Measurements from ENCODE around the gene NLRP1. TPM values are rescaled to one million over a fixed set of nuclear protein-coding genes. Genes with fewer than 3 reads are reported as not detected.

The NLRP1 gene
- total RNA-seq, 2 experiments from 2014 or later, result 102 to 104 TPM

GRCh38 chr17:5561736-5562571 is 22.4 kb downstream of the NLRP1 start:
- Mint-ChIP-seq H3K27ac (no peak overlapping the region), H3K9me3 (no peaks in the 10 kb centered on the region), H3K27me3 (no peaks in the 10 kb centered on the region), H3K4me3 (no peak overlapping the region), H3K36me3 (ENCODE audit: low read depth) (peaks cover 48% of the 10 kb centered on the region), H3K4me1 (no peaks in the 10 kb centered on the region)
- ChIA-PET CTCF (no interaction called here), POLR2A (no interaction called here)
- DNase-seq, result no peak

- no peak overlapping the region for H3K4me3 Mint-ChIP-seq
- ChIA-PET CTCF (no interaction called here), POLR2A (no interaction called here)
- peaks cover under 1% of the 10 kb centered on the region for H3K4me1 Mint-ChIP-seq
- no peaks in the 10 kb centered on the region for H3K27me3 Mint-ChIP-seq
- DNase-seq, result no peak
- H3K36me3 Mint-ChIP-seq (ENCODE audit: low read depth), result peaks cover 43% of the 10 kb centered on the region
- no peak overlapping the region for H3K27ac Mint-ChIP-seq
- H3K9me3 Mint-ChIP-seq, result no peaks in the 10 kb centered on the region
Observed at GRCh38 chr17:5560361-5560988, 23.8 kb downstream of the NLRP1 start.

- CTCF ChIA-PET, result interaction anchor here (1.2 kb wide), 1 partner anchor 510 kb away, joined by 3 read pairs; no protein-coding TSS in a partner anchor
- Mint-ChIP-seq H3K4me1 (peaks cover 3% of the 10 kb centered on the region), H3K36me3 (ENCODE audit: low read depth) (peaks cover 49% of the 10 kb centered on the region)
Observed at GRCh38 chr17:5558815-5559785, 25.2 kb downstream of the NLRP1 start.

GRCh38 chr17:5557990-5558389 is 26.3 kb downstream of the NLRP1 start:
- Mint-ChIP-seq H3K4me1 (peaks cover 4% of the 10 kb centered on the region), H3K27me3 (no peaks in the 10 kb centered on the region), H3K4me3 (no peak overlapping the region), H3K36me3 (ENCODE audit: low read depth) (peaks cover 55% of the 10 kb centered on the region), H3K27ac (no peak overlapping the region), H3K9me3 (no peaks in the 10 kb centered on the region)
- CTCF ChIA-PET, result no interaction called here
- no peak for DNase-seq
- POLR2A ChIA-PET, result no interaction called here

More at GRCh38 chr17:5558815-5559785, 25.2 kb downstream of the NLRP1 start:
- Mint-ChIP-seq H3K27ac (no peak overlapping the region), H3K4me3 (no peak overlapping the region), H3K27me3 (no peaks in the 10 kb centered on the region), H3K9me3 (no peaks in the 10 kb centered on the region)
- POLR2A ChIA-PET, result no interaction called here
- no peak for DNase-seq

GRCh38 chr17:5557485-5557884 is 26.8 kb downstream of the NLRP1 start:
- Mint-ChIP-seq H3K27me3 (no peaks in the 10 kb centered on the region), H3K4me1 (peaks cover 9% of the 10 kb centered on the region), H3K27ac (no peak overlapping the region), H3K4me3 (no peak overlapping the region), H3K36me3 (ENCODE audit: low read depth) (peaks cover 56% of the 10 kb centered on the region), H3K9me3 (no peaks in the 10 kb centered on the region)
- CTCF ChIA-PET, result no interaction called here
- POLR2A ChIA-PET, result no interaction called here
- DNase-seq, result no peak

- no peaks in the 10 kb centered on the region for H3K9me3 Mint-ChIP-seq
- POLR2A ChIA-PET, result interaction anchor here (0.7 to 1.0 kb wide), 2 partner anchors 30 to 69 kb away, joined by 4 read pairs; partner anchors contain the start of genes DERL2 and MIS12
- peaks cover 13% of the 10 kb centered on the region for H3K4me1 Mint-ChIP-seq
- H3K27ac Mint-ChIP-seq, result no peak overlapping the region
- DNase-seq, result no peak
- H3K27me3 Mint-ChIP-seq, result no peaks in the 10 kb centered on the region
- CTCF ChIA-PET, result no interaction called here
- peaks cover 72% of the 10 kb centered on the region for H3K36me3 Mint-ChIP-seq (ENCODE audit: low read depth)
- no peak overlapping the region for H3K4me3 Mint-ChIP-seq
Observed at GRCh38 chr17:5555254-5555653, 29.1 kb downstream of the NLRP1 start.

DNA sequence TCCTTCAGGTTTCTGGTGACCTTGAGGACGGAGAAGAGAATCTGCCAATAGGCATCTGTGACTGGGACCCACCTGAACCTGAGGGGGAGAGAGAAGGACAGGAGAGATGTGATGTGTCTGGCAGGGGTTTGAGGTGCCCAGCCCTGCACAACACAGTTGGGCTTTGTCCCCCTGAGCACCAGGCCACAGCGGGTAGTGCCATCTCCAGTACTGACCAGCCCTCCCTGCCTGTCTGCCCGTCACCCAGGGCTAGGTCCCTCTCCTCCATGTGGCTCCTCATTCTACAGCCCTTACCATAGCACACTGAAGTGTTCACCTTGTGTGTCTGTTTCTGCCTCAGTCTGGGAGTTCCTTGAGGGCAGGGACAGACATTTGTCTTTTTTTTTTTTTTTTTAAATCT is 30.8 kb downstream of the NLRP1 start:
- Mint-ChIP-seq H3K36me3 (ENCODE audit: low read depth) (peaks cover 70% of the 10 kb centered on the region), H3K9me3 (no peaks in the 10 kb centered on the region), H3K27me3 (no peaks in the 10 kb centered on the region), H3K4me1 (peaks cover 13% of the 10 kb centered on the region), H3K4me3 (no peak overlapping the region), H3K27ac (no peak overlapping the region)
- ChIA-PET POLR2A (no interaction called here), CTCF (no interaction called here)
- no peak for DNase-seq

DNA sequence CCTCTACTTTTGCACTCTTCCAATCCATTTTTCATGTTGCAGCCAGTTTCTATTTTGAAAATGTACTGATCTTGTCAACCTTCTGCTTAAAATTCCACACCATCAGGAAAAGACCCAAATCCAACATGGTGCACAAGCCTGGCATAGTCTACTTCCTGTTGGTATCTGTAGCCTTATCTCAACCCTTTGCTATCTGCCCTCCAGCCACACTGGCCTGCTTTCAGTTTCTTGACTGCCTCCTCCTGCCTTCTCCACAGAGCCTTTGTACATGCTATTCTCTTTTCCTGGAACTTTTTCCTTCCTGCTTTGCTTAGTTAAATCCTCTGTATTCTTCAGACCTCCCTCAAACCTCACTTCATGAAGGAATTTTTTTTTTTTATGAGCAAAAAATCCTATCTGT is 31.5 kb downstream of the NLRP1 start:
- CTCF ChIA-PET, result no interaction called here
- Mint-ChIP-seq H3K36me3 (ENCODE audit: low read depth) (peaks cover 70% of the 10 kb centered on the region), H3K4me1 (peaks cover 13% of the 10 kb centered on the region), H3K27me3 (no peaks in the 10 kb centered on the region), H3K4me3 (no peak overlapping the region), H3K9me3 (no peaks in the 10 kb centered on the region), H3K27ac (no peak overlapping the region)
- no peak for DNase-seq
- POLR2A ChIA-PET, result no interaction called here

DNA sequence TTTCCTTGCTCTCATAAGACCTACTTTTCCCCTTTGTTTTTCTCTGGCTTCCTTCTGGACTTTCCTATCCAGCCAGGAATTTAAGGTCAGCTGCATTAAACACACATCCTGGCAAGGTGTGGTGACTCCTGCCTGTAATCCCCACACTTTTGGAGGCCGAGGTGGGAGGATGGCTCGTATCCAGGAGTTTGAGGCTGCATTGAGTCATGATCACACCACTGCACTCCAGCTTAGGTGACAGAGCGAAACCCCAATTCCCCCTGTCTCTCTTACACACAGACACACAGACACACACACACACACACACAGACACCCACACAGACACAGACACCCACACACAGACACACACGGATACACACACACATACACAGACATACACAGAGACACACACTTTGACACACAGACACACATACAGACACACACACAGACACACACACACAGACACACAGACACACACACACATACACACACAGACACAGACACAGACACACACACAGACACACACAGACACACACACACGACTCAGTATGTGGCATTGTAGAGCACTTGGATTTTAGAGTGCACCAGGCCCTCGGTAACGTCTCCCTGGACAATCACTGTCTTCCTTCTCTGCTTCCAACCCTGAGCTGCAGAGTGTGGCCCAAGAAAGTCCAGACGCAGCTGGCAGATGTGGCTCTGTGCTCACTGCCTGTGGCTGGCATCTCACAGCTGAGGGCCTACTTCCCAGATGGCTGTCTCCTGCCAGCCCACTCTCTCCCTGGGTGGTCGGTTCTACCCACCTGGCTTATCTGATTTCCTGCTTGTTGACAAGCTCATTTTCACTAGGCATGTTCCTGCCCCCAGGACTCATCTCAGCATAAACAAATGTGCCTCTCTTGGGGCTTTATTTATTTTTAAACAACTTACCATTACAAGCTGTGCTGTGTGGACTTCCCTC is 39.0 kb downstream of the NLRP1 start:
- peaks cover 75% of the 10 kb centered on the region for H3K36me3 Mint-ChIP-seq (ENCODE audit: low read depth)
- DNase-seq, result peak; percentile 2
- no peaks in the 10 kb centered on the region for H3K27me3 Mint-ChIP-seq
- no peaks in the 10 kb centered on the region for H3K4me1 Mint-ChIP-seq
- H3K4me3 Mint-ChIP-seq, result no peak overlapping the region
- H3K27ac Mint-ChIP-seq, result no peak overlapping the region
- H3K9me3 Mint-ChIP-seq, result no peaks in the 10 kb centered on the region
- CTCF ChIA-PET, result no interaction called here
- POLR2A ChIA-PET, result interaction anchor here (1.1 kb wide), 1 partner anchor 60 kb away, joined by 3 read pairs; the partner anchor contains the start of gene DERL2

DNA sequence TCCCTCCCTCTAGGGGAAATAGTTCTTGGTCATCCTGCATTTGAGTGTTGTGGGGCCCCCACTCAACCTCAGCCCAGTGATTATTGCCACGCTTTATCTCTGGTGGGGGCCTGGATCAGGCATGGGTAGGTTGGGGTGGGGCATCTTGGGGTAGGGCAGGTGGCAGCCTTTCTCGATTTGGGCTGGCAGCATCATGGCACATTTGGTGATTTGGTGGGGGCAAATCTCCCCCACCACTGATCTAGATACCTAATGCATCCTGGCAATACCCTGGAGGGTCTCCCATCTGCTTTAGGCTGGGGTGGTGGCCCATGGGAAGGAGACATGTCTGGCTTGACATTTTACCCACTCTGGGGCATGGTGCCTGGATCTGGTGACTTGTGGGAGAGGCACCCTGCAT is 40.2 kb downstream of the NLRP1 start:
- CTCF ChIA-PET, result no interaction called here
- H3K36me3 Mint-ChIP-seq (ENCODE audit: low read depth), result peaks cover 83% of the 10 kb centered on the region

DNA sequence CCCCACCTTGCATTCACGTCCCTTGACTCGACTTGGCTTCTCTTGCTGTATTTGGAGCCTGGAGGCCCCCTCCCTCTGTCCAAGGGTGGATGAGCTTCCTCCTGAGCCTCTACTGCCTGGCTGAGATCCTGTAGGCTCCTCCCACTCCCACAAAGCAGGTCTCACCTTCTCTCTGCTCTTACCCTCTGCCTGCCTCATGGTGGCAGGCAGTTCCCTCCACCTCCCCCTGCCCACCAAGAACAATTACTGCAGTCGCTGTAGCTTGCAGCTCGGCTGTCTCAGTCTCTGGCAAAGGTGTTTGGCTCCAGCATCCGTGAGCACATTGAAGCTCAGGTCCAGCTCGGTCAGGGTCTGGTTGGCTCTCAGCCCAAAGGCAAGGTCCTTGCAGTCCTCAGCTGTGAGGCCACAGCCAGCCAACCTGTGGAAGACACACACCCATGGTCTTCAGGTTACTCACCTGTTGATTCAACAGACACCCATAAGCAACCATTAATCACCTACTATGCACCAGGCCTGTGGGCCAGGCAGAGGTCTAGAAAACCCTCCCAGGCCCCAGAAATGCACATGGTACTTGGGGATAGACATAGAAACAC is 42.6 kb downstream of the NLRP1 start:
- ChIA-PET POLR2A (no interaction called here), CTCF (no interaction called here)
- Mint-ChIP-seq H3K27me3 (no peaks in the 10 kb centered on the region), H3K4me1 (no peaks in the 10 kb centered on the region), H3K36me3 (ENCODE audit: low read depth) (peaks cover 72% of the 10 kb centered on the region), H3K4me3 (no peak overlapping the region), H3K27ac (no peak overlapping the region), H3K9me3 (no peaks in the 10 kb centered on the region)
- no peak for DNase-seq

More for the DNA sequence above, 40.2 kb downstream of the NLRP1 start:
- Mint-ChIP-seq H3K27me3 (no peaks in the 10 kb centered on the region), H3K4me1 (no peaks in the 10 kb centered on the region), H3K4me3 (no peak overlapping the region), H3K9me3 (no peaks in the 10 kb centered on the region), H3K27ac (no peak overlapping the region)
- DNase-seq, result peak; percentile 11
- POLR2A ChIA-PET, result interaction anchor here (1.1 kb wide), 1 partner anchor 58 kb away, joined by 3 read pairs; the partner anchor contains the start of gene DERL2

GRCh38 chr17:5540321-5540720 is 44.0 kb downstream of the NLRP1 start:
- ChIA-PET CTCF (no interaction called here), POLR2A (no interaction called here)
- no peak for DNase-seq
- Mint-ChIP-seq H3K27me3 (no peaks in the 10 kb centered on the region), H3K4me3 (no peak overlapping the region), H3K27ac (no peak overlapping the region), H3K4me1 (no peaks in the 10 kb centered on the region), H3K9me3 (no peaks in the 10 kb centered on the region), H3K36me3 (ENCODE audit: low read depth) (peaks cover 71% of the 10 kb centered on the region)
